ENCODE data around the gene NEK7.

GRCh38 chr1:198109371-198109715, 47.5 kb upstream of the NEK7 start:
- TF ChIP-seq CTCF (conservative IDR thresholded peaks at IDR 0.05; ENCODE audit: low read depth, low read length) (no peak), EZH2phosphoT487 (IDR thresholded peaks at IDR 0.05; ENCODE audit: borderline replicate concordance, low read length) (no peak), EZH2 (IDR thresholded peaks at IDR 0.05; ENCODE audit: low read length, unreplicated experiment) (no peak)

Data from PC-3 (cell line).